DND-41 (cell line): ENCODE results near the gene CDKN1A.

Experiments
- ATAC-seq: fragments of 200-7000 bp; cut with Tn5 transposase; 3 replicates; pipeline ENCODE4 v1.9.1; 2021; ENCODE audit warnings: low read depth; ENCODE audit not compliant: insufficient read depth
- DNase-seq: peaks from one replicate; pipeline ENCODE4 v3.0.0-alpha.2; 2020
- H2AFZ ChIP-seq: 2 replicates; pipeline ENCODE4 v1.6.0; 2012; ENCODE audit warnings: low read depth, low read length
- H3K27ac ChIP-seq: 2 replicates; pipeline ENCODE4 v1.5.1; 2012; ENCODE audit warnings: low read length, inconsistent platforms
- H3K27me3 ChIP-seq: fragments of 200-600 bp; sonication (generic); 2 replicates; pipeline ENCODE4 v1.6.0; 2012; ENCODE audit warnings: low read length, mild to moderate bottlenecking, inconsistent platforms; ENCODE audit not compliant: insufficient read depth, poor library complexity
- H3K36me3 ChIP-seq: 2 replicates; pipeline ENCODE4 v1.5.1; 2012; ENCODE audit warnings: low read length, inconsistent platforms; ENCODE audit not compliant: insufficient read depth
- H3K4me1 ChIP-seq: 2 replicates; pipeline ENCODE4 v1.5.1; 2012; ENCODE audit warnings: mild to moderate bottlenecking, low read length; ENCODE audit not compliant: insufficient read depth
- H3K4me2 ChIP-seq: 2 replicates; pipeline ENCODE4 v1.6.0; 2012; ENCODE audit warnings: mild to moderate bottlenecking, moderate library complexity, low read length, inconsistent platforms; ENCODE audit not compliant: insufficient read depth
- H3K4me3 ChIP-seq, 2 experiments: fragments of 200-600 bp in 1 of 2; shearing (Covaris generic) in 1 of 2; 2 replicates each; pipeline ENCODE4 v1.5.1; 2012 to 2016; ENCODE audit warnings: inconsistent platforms in 2 of 2, low read length in 2 of 2, mild to moderate bottlenecking in 2 of 2, low read depth in 1 of 2, moderate library complexity in 1 of 2
- H3K79me2 ChIP-seq: 2 replicates; pipeline ENCODE4 v1.6.0; 2012; ENCODE audit warnings: low read length, inconsistent platforms; ENCODE audit not compliant: insufficient read depth
- H3K9ac ChIP-seq: 2 replicates; pipeline ENCODE4 v1.6.0; 2012; ENCODE audit warnings: low read depth, mild to moderate bottlenecking, inconsistent platforms, low read length, moderate library complexity
- H3K9me3 ChIP-seq: 2 replicates; pipeline ENCODE4 v1.5.1; 2012; ENCODE audit warnings: low read length, moderate library complexity, mild to moderate bottlenecking, inconsistent platforms; ENCODE audit not compliant: insufficient read depth, severe bottlenecking
- H4K20me1 ChIP-seq: 2 replicates; pipeline ENCODE4 v1.6.0; 2012; ENCODE audit warnings: low read length; ENCODE audit not compliant: insufficient read depth
- CTCF ChIP-seq: IDR thresholded peaks from 2 replicates; pipeline ENCODE4 v1.5.1; 2012; ENCODE audit warnings: borderline replicate concordance, low read length, moderate library complexity, mild to moderate bottlenecking; ENCODE audit not compliant: poor library complexity, severe bottlenecking; ENCODE audit errors: extremely low read depth
- EZH2 ChIP-seq: IDR thresholded peaks from 3 replicates; pipeline ENCODE4 v1.6.1; 2012; ENCODE audit warnings: borderline replicate concordance, low read depth, mild to moderate bottlenecking, moderate library complexity, low read length, inconsistent platforms; ENCODE audit not compliant: severe bottlenecking

The CDKN1A gene

DNA sequence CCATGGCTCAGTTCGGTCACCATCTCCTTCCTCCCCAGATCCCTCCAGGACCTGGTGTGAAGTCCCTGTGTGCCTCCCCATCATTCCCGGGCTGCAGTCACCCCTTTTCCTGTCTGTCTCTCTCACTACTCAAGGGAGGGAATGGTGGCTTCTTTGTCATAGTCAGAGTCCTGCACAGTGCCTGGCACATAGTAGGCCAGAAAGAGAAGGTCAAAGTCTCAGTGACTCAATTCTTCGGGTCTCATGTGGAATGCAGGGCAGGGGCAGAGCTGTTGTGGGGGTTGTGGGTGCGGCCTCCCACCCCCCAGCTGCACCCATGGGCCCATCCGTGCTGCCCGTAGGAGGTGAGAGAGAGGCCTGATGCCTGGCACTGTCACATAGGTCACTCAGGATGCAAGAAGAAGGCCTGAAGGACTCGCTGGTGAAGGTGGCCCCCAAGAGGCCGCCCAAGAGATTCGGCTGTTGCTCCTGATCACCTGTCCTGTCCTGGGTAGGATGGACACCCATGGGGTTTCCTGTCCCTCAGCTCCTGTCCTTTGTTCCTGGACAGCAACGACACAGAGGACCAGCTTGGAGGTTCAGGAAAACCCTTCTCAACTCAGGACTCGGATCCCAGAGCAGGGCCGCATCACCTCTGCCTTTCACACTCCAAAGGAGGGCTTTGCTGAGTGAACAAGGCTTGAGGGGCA is 53.3 kb downstream of the CDKN1A start:
- Histone ChIP-seq H3K9ac (no peak overlapping the region), H3K27me3 (no peaks in the 10 kb centered on the region), H3K9me3 (no peaks in the 10 kb centered on the region), H2AFZ (no peak overlapping the region), H3K27ac (no peak overlapping the region), H3K79me2 (no peaks in the 10 kb centered on the region), H3K4me2 (no peak overlapping the region), H3K36me3 (no peaks in the 10 kb centered on the region), H3K4me1 (peaks cover 14% of the 10 kb centered on the region), H3K4me3 (no peak overlapping the region), H4K20me1 (no peaks in the 10 kb centered on the region)
- TF ChIP-seq CTCF (no peak), EZH2 (no peak)
- ATAC-seq (no peak), DNase-seq (no peak)

GRCh38 chr6:36733300-36733699 is 54.8 kb downstream of the CDKN1A start:
- no peaks in the 10 kb centered on the region for H3K9me3 ChIP-seq
- ATAC-seq (no peak), DNase-seq (no peak)
- no peak for TF ChIP-seq CTCF
- no peak for TF ChIP-seq EZH2
- H3K36me3 ChIP-seq: no peaks in the 10 kb centered on the region
- H4K20me1 ChIP-seq: no peaks in the 10 kb centered on the region
- H3K4me3 ChIP-seq: no peak overlapping the region
- H3K4me2 ChIP-seq: no peak overlapping the region
- H3K79me2 ChIP-seq: no peaks in the 10 kb centered on the region
- no peak overlapping the region for H2AFZ ChIP-seq
- no peaks in the 10 kb centered on the region for H3K27me3 ChIP-seq
- peaks cover 4% of the 10 kb centered on the region; the same call in 1 of the 2 replicates for H3K4me1 ChIP-seq
- H3K9ac ChIP-seq: no peak overlapping the region
- H3K27ac ChIP-seq: no peak overlapping the region

GRCh38 chr6:36734486-36735060 is 56.1 kb downstream of the CDKN1A start:
- no peaks in the 10 kb centered on the region for H3K36me3 ChIP-seq
- H3K9ac ChIP-seq: no peak overlapping the region
- no peaks in the 10 kb centered on the region for H3K4me1 ChIP-seq
- H3K4me2 ChIP-seq: no peak overlapping the region
- H4K20me1 ChIP-seq: no peaks in the 10 kb centered on the region
- H3K9me3 ChIP-seq: no peaks in the 10 kb centered on the region
- H3K27ac ChIP-seq: no peak overlapping the region
- no peak overlapping the region for H3K4me3 ChIP-seq
- no peaks in the 10 kb centered on the region for H3K79me2 ChIP-seq
- DNase-seq (no peak), ATAC-seq (no peak)
- H3K27me3 ChIP-seq: no peaks in the 10 kb centered on the region
- H2AFZ ChIP-seq: no peak overlapping the region
- TF ChIP-seq EZH2 (no peak), CTCF (no peak)
